GM12878 (cell line): ENCODE measurements around the gene AP1B1. TPM values are rescaled to one million over a fixed set of nuclear protein-coding genes. Genes with fewer than 3 reads are reported as not detected.

Experiments used
- ATAC-seq: fragments of 200-7000 bp; cut with Tn5 transposase; 3 replicates; pipeline ENCODE4 v1.9.1; 2020; ENCODE audit warnings: mild to moderate bottlenecking, moderate library complexity
- BruUV-seq: library from RNA; stranded (reverse); fragments of 400-500 nt; replicated peaks from 2 replicates; lab custom pipeline; 2021; lab: Mats Ljungman, UMichigan
- CTCF ChIA-PET: fragments of 300-600 bp; sonication (Branson Sonifier 250); formaldehyde crosslinking; extraction: SDS; loops from one replicate; lab custom pipeline; 2021; ENCODE audit warnings: inconsistent platforms; lab: Yijun Ruan, JAX
- POLR2A ChIA-PET: fragments of 350-600 bp; formaldehyde crosslinking; extraction: SDS; loops from one replicate; lab custom pipeline; 2021; ENCODE audit warnings: inconsistent platforms; lab: Charles Lee
- RAD21 ChIA-PET: fragments of 300-600 bp; sonication (Branson Sonifier 250); formaldehyde crosslinking; loops from one replicate; lab custom pipeline; 2023; ENCODE audit warnings: antibody characterized with exemption; ENCODE audit not compliant: unreplicated experiment; lab: Charles Lee
- SMC1A ChIA-PET: fragments of 300-600 bp; sonication (Branson Sonifier 250); formaldehyde crosslinking; loops from one replicate; lab custom pipeline; 2023; ENCODE audit not compliant: unreplicated experiment, uncharacterized antibody; lab: Charles Lee
- DNase-seq: peaks from one replicate; pipeline ENCODE4 v3.0.0-alpha.2; 2011; ENCODE audit warnings: low read depth, low spot score
- FAIRE-seq: peaks from 3 replicates; lab custom pipeline; 2011; peaks lifted over from hg19 to GRCh38; lab: Jason Lieb, UNC
- H2AFZ ChIP-seq: 2 replicates; pipeline ENCODE4 v1.6.0; 2011; ENCODE audit warnings: low read depth, low read length, control low read depth; ENCODE audit not compliant: control insufficient read depth
- H3K27ac ChIP-seq: 2 replicates; pipeline ENCODE4 v1.5.1; 2011; ENCODE audit warnings: control low read depth; ENCODE audit not compliant: control insufficient read depth, insufficient read depth
- H3K27me3 ChIP-seq, 2 experiments: replicated peaks in 1 of 2; 2 replicates each; pipeline versions ENCODE4 v1.6.0 to v1.6.1; 2011; ENCODE audit warnings: low read length in 1 of 2; ENCODE audit not compliant: control insufficient read depth in 2 of 2, insufficient read depth in 2 of 2
- H3K36me3 ChIP-seq, 2 experiments: 2 replicates each; pipeline ENCODE4 v1.5.1; 2011; ENCODE audit warnings: low read length in 1 of 2; ENCODE audit not compliant: control insufficient read depth in 2 of 2, insufficient read depth in 2 of 2
- H3K4me1 ChIP-seq: 2 replicates; pipeline ENCODE4 v1.6.1; 2011; ENCODE audit warnings: mild to moderate bottlenecking, low read length, moderate library complexity, mixed read lengths; ENCODE audit not compliant: control insufficient read depth, insufficient read depth
- H3K4me2 ChIP-seq: 2 replicates; pipeline ENCODE4 v1.6.0; 2011; ENCODE audit warnings: control low read depth; ENCODE audit not compliant: control insufficient read depth, insufficient read depth
- H3K4me3 ChIP-seq: fragments of 200-600 bp; sonication (generic); 2 replicates; pipeline ENCODE4 v1.5.1; 2016
- H3K79me2 ChIP-seq: 2 replicates; pipeline ENCODE4 v1.6.0; 2011; ENCODE audit warnings: low read length; ENCODE audit not compliant: control insufficient read depth, insufficient read depth
- H3K9ac ChIP-seq: 2 replicates; pipeline ENCODE4 v1.8.0; 2011; ENCODE audit warnings: low read length, control low read depth, mixed read lengths; ENCODE audit not compliant: control insufficient read depth, insufficient read depth
- H3K9me3 ChIP-seq: replicated peaks from 3 replicates; pipeline ENCODE4 v1.5.1; 2011; ENCODE audit warnings: mild to moderate bottlenecking, low read length; ENCODE audit not compliant: control insufficient read depth, insufficient read depth
- H4K20me1 ChIP-seq: 2 replicates; pipeline ENCODE4 v1.6.0; 2011; ENCODE audit not compliant: control insufficient read depth, insufficient read depth
- ATF2 ChIP-seq: IDR thresholded peaks from 2 replicates; pipeline ENCODE4 v1.6.1; 2012; ENCODE audit warnings: low read length, inconsistent platforms
- ATF7 ChIP-seq: fragments of 450-650 bp; IDR thresholded peaks from 2 replicates; pipeline ENCODE4 v1.6.1; 2016; ENCODE audit warnings: low read depth, mild to moderate bottlenecking
- CHD2 ChIP-seq: IDR thresholded peaks from 2 replicates; pipeline ENCODE4 v1.6.1; 2011; ENCODE audit warnings: low read depth, low read length, improper control_type of control experiment, borderline replicate concordance
- CREM ChIP-seq: IDR thresholded peaks from 2 replicates; pipeline ENCODE4 v1.6.1; 2014; ENCODE audit warnings: antibody characterized with exemption, low read depth
- DPF2 ChIP-seq: fragments of 450-650 bp; IDR thresholded peaks from 2 replicates; pipeline ENCODE4 v1.6.1; 2017; ENCODE audit warnings: mild to moderate bottlenecking
- EED ChIP-seq: sonication (generic); IDR thresholded peaks from 2 replicates; pipeline ENCODE4 v1.6.1; 2016; ENCODE audit warnings: antibody characterized with exemption, low read depth
- EGR1 ChIP-seq, 2 experiments: IDR thresholded peaks; 1 replicate in 1 of 2; 2 replicates in 1 of 2; pipeline ENCODE4 v1.6.1; 2011 to 2012; ENCODE audit warnings: low read depth in 2 of 2, low read length in 2 of 2, borderline replicate concordance in 1 of 2, mild to moderate bottlenecking in 1 of 2, moderate library complexity in 1 of 2
- FOXK2 ChIP-seq: fragments of 450-650 bp; IDR thresholded peaks from 2 replicates; pipeline ENCODE4 v1.6.1; 2017; ENCODE audit warnings: mild to moderate bottlenecking, moderate library complexity
- HDGF ChIP-seq: fragments of 450-650 bp; IDR thresholded peaks from 2 replicates; pipeline ENCODE4 v1.6.1; 2016; ENCODE audit warnings: antibody characterized with exemption
- HSF1 ChIP-seq: fragments of 150-350 bp; IDR thresholded peaks from 2 replicates; pipeline ENCODE4 v1.6.1; 2014; ENCODE audit warnings: mild to moderate bottlenecking, low read depth, low read length
- MAX ChIP-seq: IDR thresholded peaks from 2 replicates; pipeline ENCODE4 v1.6.1; 2012; ENCODE audit warnings: low read depth, low read length, improper control_type of control experiment
- NFXL1 ChIP-seq: fragments of 450-650 bp; IDR thresholded peaks from 2 replicates; pipeline ENCODE4 v1.6.1; 2017; ENCODE audit warnings: antibody characterized with exemption, mild to moderate bottlenecking, borderline replicate concordance
- RAD21 ChIP-seq: IDR thresholded peaks from 2 replicates; pipeline ENCODE4 v1.6.1; 2011; ENCODE audit warnings: mild to moderate bottlenecking, low read depth, low read length, moderate library complexity; ENCODE audit not compliant: insufficient read depth
- SUZ12 ChIP-seq: fragments of 200-600 bp; sonication (generic); IDR thresholded peaks from one replicate; pipeline ENCODE4 v1.6.1; 2018; ENCODE audit warnings: antibody characterized with exemption, mild to moderate bottlenecking; ENCODE audit not compliant: unreplicated experiment
- TCF3 ChIP-seq: IDR thresholded peaks from 2 replicates; pipeline ENCODE4 v1.6.1; 2012; ENCODE audit warnings: low read depth, mild to moderate bottlenecking, low read length, borderline replicate concordance; ENCODE audit not compliant: insufficient read depth
- USF1 ChIP-seq: IDR thresholded peaks from 2 replicates; pipeline ENCODE4 v1.6.1; 2011; ENCODE audit warnings: borderline replicate concordance, low read depth, mild to moderate bottlenecking, moderate library complexity, mixed read lengths, low read length; ENCODE audit not compliant: insufficient read depth; ENCODE audit errors: extremely low read length
- YBX1 ChIP-seq: fragments of 450-650 bp; IDR thresholded peaks from 2 replicates; pipeline ENCODE4 v1.6.1; 2016; ENCODE audit warnings: antibody characterized with exemption
- YY1 ChIP-seq: IDR thresholded peaks from 2 replicates; pipeline ENCODE4 v1.6.1; 2011; ENCODE audit warnings: low read depth, mild to moderate bottlenecking, low read length
- ZNF207 ChIP-seq: fragments of 450-650 bp; IDR thresholded peaks from 2 replicates; pipeline ENCODE4 v1.6.1; 2014; ENCODE audit warnings: antibody characterized with exemption, mild to moderate bottlenecking, borderline replicate concordance
- ZNF622 ChIP-seq: fragments of 450-650 bp; IDR thresholded peaks from 2 replicates; pipeline ENCODE4 v1.6.1; 2017; ENCODE audit warnings: mild to moderate bottlenecking, inconsistent platforms
- WGBS: methylation state at CpG from one replicate; pipeline ENCODE4 v1.1.6; 2016; ENCODE audit warnings: low lambda C conversion rate; ENCODE audit not compliant: insufficient replicate concordance, insufficient coverage; ENCODE audit errors: missing lambda C conversion rate; 5-methylcytosine and 5-hydroxymethylcytosine counted together
- in situ Hi-C: fragments of 300-500 bp; cut with MboI; formaldehyde crosslinking; loops from 9 replicates; pipeline ENCODE4 v1.14.3; 2018; ENCODE audit warnings: mixed read lengths
- intact Hi-C: fragments of 100-400 bp; cut with micrococcal nuclease; formaldehyde crosslinking; loops from one replicate; pipeline ENCODE4 v1.14.2; 2022; ENCODE audit not compliant: unreplicated experiment
- polyA plus RNA-seq, 11 experiments: library from polyadenylated mRNA; depleted of rRNA in 4 of 11; unstranded in 6 of 11; stranded (reverse) in 5 of 11; fragments of >200 nt; fragmentation: Nextera tagmentation in 4 of 11; fragmentation: Illumina TruSeq in 1 of 11; extraction: Ambion mirVana in 4 of 11; extraction: Trizol in 1 of 11; gene quantifications; 1 replicate in 1 of 11; 2 replicates in 10 of 11; pipeline versions ENCODE4 v1.2.1 to v1.2.3, GENCODE V29; 2011 to 2016; ENCODE audit warnings: inconsistent platforms in 2 of 11, missing spikeins in 2 of 11, low read depth in 1 of 11
- total RNA-seq, 4 experiments: library from RNA; depleted of rRNA in 3 of 4; stranded (reverse); fragments of >200 nt in 3 of 4; fragmentation: Illumina TruSeq in 1 of 4; extraction: Trizol in 1 of 4; gene quantifications; 2 replicates each; pipeline versions ENCODE4 v1.2.1 to v1.2.3, GENCODE V29; 2013 to 2021

AP1B1 gene
- total and polyA plus RNA-seq, 10 of the 15 experiments (the other 5 are each of a cell fraction or from before 2014, with no cell fraction given), result 2.1 to 98.6 (median 57.8) TPM

- no peak for TF ChIP-seq EGR1 (IDR thresholded peaks at IDR 0.05; ENCODE audit: borderline replicate concordance in 1 of 2, low read depth in 2 of 2, low read length in 2 of 2)
- TF ChIP-seq TCF3, result no peak
- no peak for TF ChIP-seq MAX
- TF ChIP-seq RAD21, result no peak
- no peak for TF ChIP-seq ZNF207
- no peak for TF ChIP-seq NFXL1
Measured at GRCh38 chr22:29370537-29370936, 17.8 kb downstream of the AP1B1 start (continued).

GRCh38 chr22:29369460-29369859 is 18.9 kb downstream of the AP1B1 start:
- FAIRE-seq (no peak), DNase-seq (no peak), ATAC-seq (no peak)
- in situ Hi-C loops, result no loop called here
- peaks cover 12% of the 10 kb centered on the region for H3K4me1 ChIP-seq
- H3K4me2 ChIP-seq, result no peak overlapping the region
- ChIA-PET SMC1A (no interaction called here), RAD21 (no interaction called here), POLR2A (no interaction called here), CTCF (no interaction called here)
- 88% methylated on average over 9 of the region's 9 CpGs for WGBS
- H3K27ac ChIP-seq, result no peak overlapping the region
- BruUV-seq, result no TSS peak
- H4K20me1 ChIP-seq, result no peaks in the 10 kb centered on the region
- H3K79me2 ChIP-seq, result peaks cover 17% of the 10 kb centered on the region
- peaks cover 1 to 9% of the 10 kb centered on the region in 2 experiments for H3K36me3 ChIP-seq
- no peaks in the 10 kb centered on the region for H3K27me3 ChIP-seq
- H3K9me3 ChIP-seq, result no peaks in the 10 kb centered on the region
- intact Hi-C loops, result no loop called here
- no peak overlapping the region for H3K9ac ChIP-seq
- no peak overlapping the region for H2AFZ ChIP-seq
- no peak overlapping the region for H3K4me3 ChIP-seq
- TF ChIP-seq HDGF (no peak), DPF2 (no peak), YY1 (no peak), YBX1 (no peak), CREM (no peak), HSF1 (no peak), ATF7 (no peak), USF1 (no peak), EED (no peak), SUZ12 (no peak), ZNF622 (no peak), FOXK2 (no peak), ATF2 (no peak), CHD2 (no peak)
